NCI-H345 (cell line): ENCODE measurements around the gene RPP14.

ENCODE experiments used
- DNase-seq: peaks from one replicate; lab custom pipeline; 2025; lab: John Stamatoyannopoulos, UW

Gene RPP14

GRCh38 chr3:58357402-58357801, 51.4 kb downstream of the RPP14 start:
- DNase-seq = no peak

GRCh38 chr3:58358092-58358491, 52.0 kb downstream of the RPP14 start:
- DNase-seq = no peak

GRCh38 chr3:58358808-58359207, 52.8 kb downstream of the RPP14 start:
- no peak for DNase-seq

- no peak for DNase-seq
Observed at GRCh38 chr3:58359621-58360020, 53.6 kb downstream of the RPP14 start.

- no peak for DNase-seq
Observed at GRCh38 chr3:58361866-58362265, 55.8 kb downstream of the RPP14 start.

GRCh38 chr3:58366699-58367098, 60.7 kb downstream of the RPP14 start:
- DNase-seq = no peak

- no peak for DNase-seq
Observed at GRCh38 chr3:58369038-58369437, 63.0 kb downstream of the RPP14 start.
